ENCODE measurements around the gene RUSF1. TPM values are rescaled to one million over a fixed set of nuclear protein-coding genes. Genes with fewer than 3 reads are reported as not detected.
"Not testable (repeated sequence)": the region's sequence is repeated elsewhere in the genome, so short reads cannot be mapped to it uniquely, and the experiment has no call there.

Gene RUSF1
- 34.2 and 36.4 TPM in 2 replicates for total RNA-seq (2014; rRNA removed; shearing (Covaris generic))

- peak; percentile 83 for DNase-seq (ENCODE audit: low spot score)
These were observed at the start of gene RUSF1 for GRCh38 chr16:31507929-31508705. Gene RUSF1, minus strand, starts transcription at chr16:31508391. Its CDS starts 18 bp downstream, at chr16:31508373.

GRCh38 chr16:31542763-31543162 lies 34.6 kb upstream of the RUSF1 start:
- no peak for DNase-seq (ENCODE audit: low spot score)

GRCh38 chr16:31539762-31540161 lies 31.6 kb upstream of the RUSF1 start:
- not testable (repeated sequence) for DNase-seq (ENCODE audit: low spot score)

GRCh38 chr16:31538243-31538598 lies 30.0 kb upstream of the RUSF1 start:
- not testable (repeated sequence) for DNase-seq (ENCODE audit: low spot score)

DNA sequence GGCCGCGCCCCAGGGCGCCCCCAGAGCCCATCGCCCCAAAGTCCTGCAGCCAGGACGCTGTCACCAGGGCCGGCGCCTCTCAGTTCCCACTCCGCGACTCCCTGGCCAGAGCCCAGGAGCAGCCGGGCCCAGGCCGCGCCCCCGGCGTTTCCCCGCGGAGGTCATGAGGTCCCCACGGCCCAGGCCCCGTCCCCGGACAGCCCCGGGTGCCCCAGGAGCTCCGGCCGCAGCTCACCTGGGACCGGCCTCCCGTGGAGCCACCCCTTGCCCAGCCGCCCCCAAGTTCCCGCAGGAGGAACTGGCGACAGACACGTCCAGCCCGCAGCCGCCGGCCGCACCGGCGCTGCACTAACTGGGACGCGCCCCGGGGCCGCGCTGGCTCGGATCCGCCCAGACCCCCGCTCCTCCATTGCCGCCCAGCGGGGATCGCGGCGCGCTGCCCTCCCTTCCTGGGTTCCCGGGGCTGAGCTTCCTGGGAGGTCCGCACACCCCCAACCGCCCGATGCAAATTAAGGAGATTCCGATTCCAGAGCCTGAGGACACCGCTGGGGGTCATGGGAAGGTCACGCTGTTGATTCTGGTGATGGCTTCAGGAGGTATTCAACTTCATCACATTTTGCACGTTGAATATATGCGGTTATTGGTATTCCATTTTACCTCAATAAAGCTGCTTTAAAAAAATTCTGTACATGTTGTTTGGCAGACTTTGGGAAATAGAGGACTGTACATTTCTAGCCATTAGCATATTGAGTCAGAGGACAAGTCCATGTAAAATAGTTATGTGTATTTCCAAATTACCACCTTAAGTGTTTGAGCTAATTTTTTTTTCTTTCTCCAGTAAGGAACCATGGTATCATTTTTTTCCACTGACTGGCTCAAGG lies 29.4 kb upstream of the RUSF1 start:
- no peak for DNase-seq (ENCODE audit: low spot score)

DNA sequence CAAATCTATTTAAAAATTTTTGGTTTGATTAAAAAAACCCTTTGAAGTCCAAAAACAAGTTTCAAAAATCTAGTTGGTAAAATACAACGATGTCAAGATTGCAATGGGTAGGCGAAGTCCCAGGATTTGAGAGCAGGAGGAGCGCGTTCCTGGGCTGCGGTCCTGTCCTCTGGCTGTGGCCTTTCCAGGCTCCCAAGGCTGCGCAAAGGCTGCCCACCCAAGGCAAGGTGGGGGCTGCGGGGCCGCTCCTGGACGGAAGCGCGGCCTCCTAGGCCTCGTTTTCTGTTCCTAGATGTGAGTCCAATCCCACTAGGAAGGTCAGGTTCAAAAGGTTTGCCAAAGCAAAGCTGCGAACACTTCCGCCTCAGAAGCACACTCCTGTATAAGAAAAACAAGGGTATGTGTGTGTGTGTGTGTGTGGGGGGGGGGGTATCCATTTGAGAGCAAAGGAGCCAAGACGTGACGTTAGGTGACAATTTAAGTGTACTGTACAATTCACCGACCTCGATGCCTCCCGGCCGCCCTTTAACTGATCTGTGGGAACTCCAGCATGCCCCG lies 28.7 kb upstream of the RUSF1 start:
- no peak for DNase-seq (ENCODE audit: low spot score)

DNA sequence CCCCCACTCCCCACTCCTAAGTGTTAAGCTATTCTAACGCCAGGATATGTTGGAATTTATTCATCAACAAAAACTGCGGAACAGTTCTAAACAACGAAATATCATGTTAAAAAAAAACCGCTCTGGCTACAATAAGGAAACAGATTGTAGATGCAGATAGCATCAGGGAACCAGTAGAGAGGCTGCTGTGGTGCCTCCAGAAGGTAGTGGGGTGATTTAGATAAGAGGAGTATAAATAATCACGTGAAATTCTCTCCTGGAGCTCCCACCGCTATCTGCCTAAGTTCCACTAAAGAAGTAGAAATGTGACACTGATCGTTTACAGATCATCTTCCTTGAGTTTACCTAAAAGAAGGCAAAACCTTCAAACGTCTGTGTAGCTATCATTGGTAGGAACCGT lies 27.5 kb upstream of the RUSF1 start:
- no peak for DNase-seq (ENCODE audit: low spot score)

DNA sequence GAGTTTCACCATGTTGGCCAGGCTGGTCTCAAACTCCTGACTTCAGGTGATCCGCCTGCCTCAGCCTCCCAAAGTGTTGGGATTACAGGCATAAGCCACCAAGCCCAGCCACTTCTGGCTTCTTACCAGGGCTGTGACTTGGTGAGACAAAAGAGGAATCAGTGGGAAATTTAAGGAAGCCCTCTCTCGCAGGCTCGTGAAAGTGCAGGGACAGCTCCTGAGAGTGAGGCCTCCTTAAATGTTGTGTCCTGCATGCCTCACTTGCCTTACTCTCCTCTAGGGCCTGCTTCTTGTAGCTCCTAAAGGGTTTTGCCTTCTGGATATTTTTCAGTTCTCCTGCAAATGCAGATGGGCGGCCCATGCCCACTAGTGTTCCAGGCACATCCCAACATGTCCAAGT lies 24.7 kb upstream of the RUSF1 start:
- DNase-seq (ENCODE audit: low spot score), result no peak

GRCh38 chr16:31532120-31532519 lies 23.9 kb upstream of the RUSF1 start:
- no peak for DNase-seq (ENCODE audit: low spot score)

DNA sequence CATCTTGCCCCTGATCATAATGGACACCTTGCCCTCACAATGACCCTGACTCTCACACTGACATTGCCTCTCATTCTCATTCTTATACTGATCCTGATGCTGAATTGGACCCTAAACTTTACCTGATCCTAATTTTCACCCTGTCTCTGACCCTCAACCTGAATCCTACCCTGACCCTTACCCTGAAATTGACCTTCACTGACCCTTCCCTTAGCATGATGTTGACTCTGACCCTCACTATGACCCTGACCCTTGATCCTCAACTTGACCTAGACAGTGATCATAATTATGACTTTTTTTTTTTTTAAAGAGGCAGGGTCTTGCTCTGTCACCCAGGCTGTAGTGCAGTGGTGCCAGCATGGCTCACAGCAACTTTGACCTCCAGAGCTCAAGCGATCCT lies 22.9 kb upstream of the RUSF1 start:
- no peak for DNase-seq (ENCODE audit: low spot score)

- DNase-seq (ENCODE audit: low spot score), result no peak
These were observed 22.2 kb upstream of the RUSF1 start for GRCh38 chr16:31530405-31530804.

GRCh38 chr16:31529937-31530312 lies 21.7 kb upstream of the RUSF1 start:
- DNase-seq (ENCODE audit: low spot score), result no peak

DNA sequence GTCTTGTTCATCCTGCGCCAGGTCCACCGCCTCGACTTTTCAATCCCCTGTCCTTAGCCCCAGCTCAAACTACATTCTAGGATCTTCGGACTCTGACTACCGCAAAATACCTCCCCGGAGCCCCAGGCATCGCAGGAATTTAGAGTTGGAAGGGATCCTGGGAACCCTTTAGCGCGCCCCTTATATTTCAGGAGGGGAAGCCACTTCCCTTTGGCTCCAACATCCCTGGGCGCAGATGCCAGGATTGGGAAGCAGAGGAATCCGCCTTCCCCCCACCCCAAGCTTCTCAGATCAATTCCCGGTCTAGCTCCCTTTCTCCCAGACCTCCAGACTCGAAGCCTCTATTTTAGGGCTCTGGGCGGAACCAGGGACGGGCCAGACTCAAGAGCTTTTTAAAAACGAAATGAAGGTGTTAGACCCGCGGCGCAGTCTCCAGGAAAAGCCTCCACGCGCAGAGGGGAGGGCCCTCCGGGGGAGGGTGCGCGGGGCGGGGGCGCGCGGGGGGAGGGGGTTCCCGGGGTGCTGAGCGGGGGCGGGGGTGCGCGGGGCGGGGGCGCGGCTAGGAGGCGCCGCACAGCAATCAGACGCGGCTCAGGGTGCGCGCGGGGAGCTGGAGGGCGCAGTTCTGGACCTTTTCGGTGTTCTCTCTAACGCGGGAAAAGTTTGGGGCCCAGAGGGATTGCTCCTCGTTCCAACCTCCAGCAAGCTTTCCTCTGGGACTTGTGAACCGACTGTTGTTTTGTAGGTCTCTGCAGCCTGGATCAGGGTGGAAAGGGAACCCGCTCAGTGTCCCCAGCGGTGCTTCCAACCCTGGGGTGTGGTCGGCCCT lies 21.1 kb upstream of the RUSF1 start:
- DNase-seq (ENCODE audit: low spot score), result no peak

DNA sequence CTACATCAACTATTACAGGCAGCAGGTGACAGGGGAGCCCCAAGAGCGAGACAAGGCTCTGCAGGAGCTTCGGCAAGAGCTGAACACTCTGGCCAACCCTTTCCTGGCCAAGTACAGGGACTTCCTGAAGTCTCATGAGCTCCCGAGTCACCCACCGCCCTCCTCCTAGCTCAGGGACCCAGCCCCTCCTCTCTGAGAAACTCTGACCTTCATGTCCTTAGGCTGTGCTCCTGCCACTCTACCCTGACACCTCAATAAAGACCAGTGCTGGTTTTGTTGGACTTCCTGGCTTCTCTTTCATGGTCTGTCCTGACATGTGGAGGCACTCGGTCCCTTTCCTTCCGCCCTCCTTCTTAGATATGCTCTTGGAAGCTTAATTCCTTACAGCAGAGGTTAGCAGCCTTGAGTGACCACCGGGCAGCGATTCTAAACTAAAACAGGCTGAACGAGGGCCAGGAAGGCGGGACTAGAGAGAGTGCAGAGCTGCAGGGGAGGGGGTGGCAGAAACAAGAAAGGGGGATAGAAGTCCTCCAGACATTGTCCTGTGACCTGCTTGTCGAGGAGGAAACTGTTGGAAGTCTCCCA lies 20.4 kb upstream of the RUSF1 start:
- DNase-seq (ENCODE audit: low spot score), result no peak

GRCh38 chr16:31527734-31528274 lies 19.6 kb upstream of the RUSF1 start, which contains the start of gene AHSP:
Gene AHSP, plus strand, starts transcription at chr16:31527900. Its CDS starts 240 bp downstream, at chr16:31528140.
- DNase-seq (ENCODE audit: low spot score), result no peak

DNA sequence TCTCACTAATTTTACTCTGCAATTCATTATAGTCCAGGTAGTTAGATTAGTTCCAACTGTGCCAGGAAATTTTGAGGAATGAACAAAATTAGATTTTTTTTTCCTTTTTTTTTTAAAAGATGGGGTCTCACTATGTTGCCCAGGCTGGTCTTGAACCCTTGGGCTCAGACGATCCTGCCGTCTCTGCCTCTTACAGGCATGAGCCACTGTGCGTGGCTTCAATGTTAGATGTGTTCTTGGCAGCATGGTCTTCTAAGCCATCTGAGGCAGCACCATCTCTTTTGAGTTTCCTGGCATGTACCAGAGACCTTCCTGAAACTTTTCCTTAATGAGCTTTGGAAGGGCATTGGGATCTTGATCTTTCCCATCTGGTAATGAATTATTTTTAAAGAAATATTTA lies 16.9 kb upstream of the RUSF1 start:
- no peak for DNase-seq (ENCODE audit: low spot score)

GRCh38 chr16:31523768-31524167 lies 15.6 kb upstream of the RUSF1 start:
- not testable (repeated sequence) for DNase-seq (ENCODE audit: low spot score)

- no peak for DNase-seq (ENCODE audit: low spot score)
These were observed 13.9 kb upstream of the RUSF1 start for GRCh38 chr16:31522071-31522470.

DNA sequence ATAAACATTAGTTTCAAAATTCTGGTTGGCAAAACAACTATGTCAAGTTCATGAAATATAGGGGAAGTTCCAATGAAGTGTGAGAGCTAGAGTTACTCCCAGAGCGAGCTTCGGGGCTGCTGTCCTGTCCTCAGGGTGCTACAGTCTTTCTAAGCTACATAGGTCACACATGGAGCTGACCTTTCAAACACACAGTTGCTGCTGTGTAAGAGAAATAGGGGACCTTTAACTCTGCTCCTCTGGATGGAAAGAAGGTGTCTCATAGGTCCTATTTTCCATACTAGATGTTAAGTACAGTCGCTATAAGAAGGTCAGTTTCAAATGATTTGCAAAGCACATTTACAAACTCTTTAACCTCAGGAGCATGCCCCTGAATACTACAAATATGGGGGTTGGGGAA lies 13.2 kb upstream of the RUSF1 start:
- DNase-seq (ENCODE audit: low spot score), result no peak

- no peak for DNase-seq (ENCODE audit: low spot score)
These were observed 11.7 kb upstream of the RUSF1 start for GRCh38 chr16:31519759-31520431.
